Measurements from ENCODE around the gene PRR32.
"Not testable (repeated sequence)": the region's sequence is repeated elsewhere in the genome, so short reads cannot be mapped to it uniquely, and the experiment has no call there.

The PRR32 gene

GRCh38 chrX:126819429-126819828 is at the start of gene PRR32:
Gene PRR32, plus strand, starts transcription at chrX:126819729. Its CDS starts 115 bp downstream, at chrX:126819844.
- DNase-seq (ENCODE audit: low read depth), result no peak

GRCh38 chrX:126770179-126770578 is 49.4 kb upstream of the PRR32 start:
- no peak for DNase-seq (ENCODE audit: low read depth)

DNA sequence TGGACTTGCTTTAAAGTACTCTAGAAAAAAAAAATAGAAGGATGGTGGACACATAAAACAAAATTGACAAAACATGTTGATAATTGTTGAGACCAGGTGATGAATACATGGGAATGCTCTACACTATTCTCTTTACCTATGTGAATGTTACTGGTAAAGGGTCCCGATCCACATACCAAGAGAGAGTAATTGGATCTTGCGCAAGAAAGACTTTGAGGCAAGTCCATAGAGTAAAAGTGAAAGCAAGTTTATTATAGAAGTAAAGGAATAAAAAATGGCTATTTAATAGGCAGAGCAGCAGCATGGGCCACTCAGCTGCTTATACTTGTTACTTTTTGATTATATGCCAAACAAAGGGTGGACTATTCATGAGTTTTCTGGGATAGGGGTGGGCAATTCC is 34.0 kb upstream of the PRR32 start:
- DNase-seq (ENCODE audit: low read depth), result no peak

- DNase-seq (ENCODE audit: low read depth), result no peak
Observed at GRCh38 chrX:126799059-126799458, 20.5 kb upstream of the PRR32 start.

GRCh38 chrX:126806784-126807183 is 12.7 kb upstream of the PRR32 start:
- not testable (repeated sequence) for DNase-seq (ENCODE audit: low read depth)

GRCh38 chrX:126815806-126816205 is 3.7 kb upstream of the PRR32 start:
- no peak for DNase-seq (ENCODE audit: low read depth)

DNA sequence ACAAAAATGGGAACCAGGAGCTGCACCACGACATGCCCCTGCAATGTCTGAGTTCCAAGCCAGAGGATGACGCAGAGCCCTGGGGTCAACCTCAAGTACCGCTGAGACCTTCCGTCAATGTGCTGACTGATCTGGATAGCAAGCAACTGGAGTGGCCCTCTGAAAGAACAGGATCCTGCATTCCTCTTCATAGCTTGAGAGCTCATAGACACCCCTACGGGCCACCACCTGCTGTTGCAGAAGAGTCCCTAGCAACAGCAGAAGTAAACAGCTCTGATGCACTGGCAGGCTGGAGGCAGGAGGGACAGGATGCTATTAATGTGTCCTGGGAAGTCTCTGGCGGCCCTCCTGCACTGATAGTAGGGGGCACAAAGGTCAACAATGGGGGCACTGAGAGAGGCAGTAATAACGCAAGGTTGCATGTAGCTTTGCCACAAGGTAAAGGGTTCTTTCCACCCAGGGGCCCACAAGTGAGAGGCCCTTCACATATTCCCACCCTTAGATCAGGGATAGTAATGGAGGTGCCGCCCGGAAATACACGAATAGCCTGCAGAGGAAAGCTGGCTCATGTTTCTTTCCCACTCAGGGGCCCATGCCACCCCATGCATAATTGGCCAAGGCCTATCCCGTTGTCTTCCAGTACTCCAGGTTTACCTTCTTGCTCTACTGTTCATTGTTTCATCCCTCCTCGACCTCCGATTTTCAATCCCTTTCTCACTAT is 1.3 kb downstream of the PRR32 start:
- DNase-seq (ENCODE audit: low read depth), result no peak

DNA sequence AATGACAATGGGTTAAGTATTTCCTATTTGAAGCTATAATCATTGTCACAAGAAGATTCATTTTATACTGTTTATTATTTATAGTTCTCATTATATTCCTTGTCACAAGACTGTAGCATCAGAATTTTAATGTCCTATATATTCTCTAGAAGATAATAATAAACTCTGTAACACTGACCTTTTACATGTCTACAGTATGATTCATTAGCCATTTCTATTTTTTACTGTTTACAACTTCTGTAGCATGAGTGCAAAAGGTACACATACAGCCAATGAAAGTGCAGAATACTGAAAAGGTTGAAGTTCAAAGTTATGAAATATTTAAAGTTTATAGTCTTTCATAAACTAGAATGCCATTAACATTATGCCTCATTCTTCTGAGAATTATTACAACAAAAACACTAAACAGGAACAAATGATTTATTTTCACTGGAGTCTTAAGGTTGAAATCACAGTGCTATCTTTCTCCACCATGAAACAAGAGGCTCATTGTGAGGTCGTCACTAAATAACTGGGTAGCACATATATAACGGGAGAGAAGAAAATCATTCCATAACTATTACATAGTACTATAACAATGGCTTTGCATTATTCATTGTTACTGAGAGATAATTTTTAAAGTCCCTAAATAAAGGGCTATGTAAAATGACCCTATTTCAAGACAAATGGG is 4.9 kb downstream of the PRR32 start:
- no peak for DNase-seq (ENCODE audit: low read depth)

GRCh38 chrX:126825566-126826193 is 6.2 kb downstream of the PRR32 start:
- no peak for DNase-seq (ENCODE audit: low read depth)

DNA sequence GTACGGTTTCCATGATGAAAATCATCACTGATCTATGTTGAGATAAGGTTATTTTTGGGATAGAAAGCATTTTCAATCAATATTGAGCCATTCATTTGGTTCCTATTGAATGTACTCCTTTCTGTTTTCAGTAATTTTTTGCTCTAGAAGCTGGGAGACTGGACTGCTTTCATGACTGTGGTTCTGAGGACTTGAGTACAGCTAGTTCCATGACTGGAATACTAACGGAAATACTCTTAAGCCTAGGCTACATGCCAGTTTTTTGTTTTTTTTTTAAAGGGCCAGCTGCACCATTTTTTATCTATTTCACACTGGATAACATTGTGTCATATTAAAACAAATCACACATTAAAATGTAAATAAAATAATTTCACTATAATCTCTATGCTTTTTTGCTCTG is 16.7 kb downstream of the PRR32 start:
- no peak for DNase-seq (ENCODE audit: low read depth)

- DNase-seq (ENCODE audit: low read depth), result no peak
Observed at GRCh38 chrX:126847143-126847542, 27.6 kb downstream of the PRR32 start.

GRCh38 chrX:126855839-126856524 is 36.5 kb downstream of the PRR32 start:
- DNase-seq (ENCODE audit: low read depth), result no peak

Data from fibroblast of the conjunctiva (primary cell).